GM13976 (cell line): ENCODE measurements around the gene CSH1.
A peak's percentile ranks its signal among the peaks of the same experiment; 100 is the strongest.

Experiments used
- DNase-seq: peaks from one replicate; pipeline ENCODE4 v3.0.0; 2012; ENCODE audit warnings: low spot score
- CTCF ChIP-seq: IDR thresholded peaks from 2 replicates; pipeline ENCODE4 v1.5.1; 2012; ENCODE audit warnings: borderline replicate concordance, mild to moderate bottlenecking; ENCODE audit not compliant: insufficient read depth; ENCODE audit errors: extremely low read depth, missing control alignments, control extremely low read depth
- in situ Hi-C: fragments of 300-500 bp; cut with MboI; formaldehyde crosslinking; loops from one replicate; pipeline ENCODE4 v1.12.0; 2022; ENCODE audit warnings: low sequenced_read_pairs, mixed read lengths, inconsistent platforms; ENCODE audit not compliant: unreplicated experiment

The CSH1 gene

DNA sequence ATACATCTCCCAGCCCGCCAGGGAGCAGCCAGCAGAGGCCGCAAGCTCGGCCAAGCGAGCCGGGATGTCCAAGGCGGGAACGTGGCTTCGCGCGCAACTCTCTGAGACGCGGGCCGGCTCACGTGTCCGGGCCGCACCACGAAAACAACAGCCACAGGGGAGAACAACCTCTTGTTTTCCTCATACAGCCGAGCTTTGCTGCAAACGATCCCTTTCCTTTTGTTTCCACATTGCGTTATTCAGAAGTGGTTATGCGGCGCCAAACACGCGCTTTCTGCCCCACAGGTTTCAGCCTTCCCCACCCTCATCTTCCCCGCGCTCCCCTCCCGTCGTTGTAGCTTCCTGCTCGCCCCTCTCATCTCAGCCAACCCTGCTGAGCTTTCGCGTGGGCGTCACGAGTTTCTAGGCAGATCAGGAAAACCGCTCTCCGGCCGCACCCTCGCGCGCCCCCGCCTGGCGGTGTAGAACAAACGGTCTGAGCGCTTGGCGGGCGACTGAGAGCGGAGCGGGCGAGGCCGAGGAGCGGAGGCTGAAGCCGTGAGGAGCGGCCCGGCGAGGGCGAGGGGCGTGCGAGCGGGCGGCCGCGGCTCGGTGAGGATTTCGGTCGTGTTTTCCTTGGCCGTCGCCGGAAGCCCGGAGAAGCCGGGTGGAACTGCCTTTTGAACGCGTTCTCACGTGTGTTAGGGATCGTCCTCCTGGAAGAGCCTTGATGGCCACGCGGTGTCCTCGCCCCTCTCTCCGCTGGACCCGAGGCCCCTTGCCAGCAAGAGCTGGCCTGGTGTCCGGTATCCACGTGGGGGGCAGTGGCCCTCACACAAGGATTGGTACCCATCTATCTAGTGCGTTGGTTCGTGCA is 47.3 kb downstream of the CSH1 start:
- in situ Hi-C loops, result no loop called here
- peak; percentile 98 for DNase-seq
- peak; percentile 86 for TF ChIP-seq CTCF

DNA sequence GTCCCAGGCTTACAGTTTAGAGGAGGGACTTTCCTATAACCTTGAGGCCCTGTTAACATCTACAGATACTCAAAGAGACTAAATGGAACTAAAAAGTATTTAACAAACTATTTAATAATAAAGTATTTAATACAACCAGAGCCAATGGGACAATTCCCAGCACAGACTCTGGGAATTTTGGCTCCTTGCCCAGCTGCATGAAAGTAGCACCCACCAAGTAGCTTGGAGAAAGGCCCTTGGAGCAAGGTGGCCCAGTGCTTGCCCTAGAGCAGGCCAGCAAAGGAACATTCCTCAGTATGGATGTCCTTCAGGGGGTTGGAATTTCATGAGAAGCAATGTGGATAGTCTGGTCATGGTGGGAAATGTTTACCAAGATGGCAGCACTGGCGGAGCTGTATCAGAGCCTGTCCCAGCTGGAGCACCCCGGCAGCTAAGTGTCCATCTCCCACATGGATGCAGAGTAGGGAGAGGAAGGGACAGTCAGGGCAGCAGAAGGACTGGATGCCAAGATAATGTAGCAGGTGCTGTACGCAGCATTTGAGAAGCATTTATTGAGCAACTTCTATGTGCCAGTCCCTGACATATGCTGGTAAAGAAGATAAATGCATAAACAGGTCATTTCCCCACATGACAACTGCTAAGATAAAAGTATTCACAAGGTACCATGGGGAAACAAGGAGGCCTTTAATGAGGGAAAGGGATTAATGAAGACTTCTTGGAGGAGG is 48.7 kb downstream of the CSH1 start:
- in situ Hi-C loops, result no loop called here
- no peak for DNase-seq
- no peak for TF ChIP-seq CTCF

- in situ Hi-C loops, result no loop called here
- no peak for TF ChIP-seq CTCF
- no peak for DNase-seq
Observed at GRCh38 chr17:63845509-63845908, 50.9 kb downstream of the CSH1 start.
